H54 (cell line): ENCODE results near the gene ENPEP.
"Not testable (repeated sequence)": the region's sequence is repeated elsewhere in the genome, so short reads cannot be mapped to it uniquely, and the experiment has no call there.

Experiments
- DNase-seq: peaks from one replicate; pipeline ENCODE4 v3.0.0; 2011; ENCODE audit warnings: low spot score, mixed read lengths; ENCODE audit not compliant: insufficient read length
- FAIRE-seq: peaks from 3 replicates; lab custom pipeline; 2011; peaks lifted over from hg19 to GRCh38; lab: Jason Lieb, UNC
- POLR2A ChIP-seq: IDR thresholded peaks from 2 replicates; pipeline ENCODE4 v1.6.1; 2011; ENCODE audit warnings: low read depth, mild to moderate bottlenecking, low read length

The ENPEP gene, protein sequence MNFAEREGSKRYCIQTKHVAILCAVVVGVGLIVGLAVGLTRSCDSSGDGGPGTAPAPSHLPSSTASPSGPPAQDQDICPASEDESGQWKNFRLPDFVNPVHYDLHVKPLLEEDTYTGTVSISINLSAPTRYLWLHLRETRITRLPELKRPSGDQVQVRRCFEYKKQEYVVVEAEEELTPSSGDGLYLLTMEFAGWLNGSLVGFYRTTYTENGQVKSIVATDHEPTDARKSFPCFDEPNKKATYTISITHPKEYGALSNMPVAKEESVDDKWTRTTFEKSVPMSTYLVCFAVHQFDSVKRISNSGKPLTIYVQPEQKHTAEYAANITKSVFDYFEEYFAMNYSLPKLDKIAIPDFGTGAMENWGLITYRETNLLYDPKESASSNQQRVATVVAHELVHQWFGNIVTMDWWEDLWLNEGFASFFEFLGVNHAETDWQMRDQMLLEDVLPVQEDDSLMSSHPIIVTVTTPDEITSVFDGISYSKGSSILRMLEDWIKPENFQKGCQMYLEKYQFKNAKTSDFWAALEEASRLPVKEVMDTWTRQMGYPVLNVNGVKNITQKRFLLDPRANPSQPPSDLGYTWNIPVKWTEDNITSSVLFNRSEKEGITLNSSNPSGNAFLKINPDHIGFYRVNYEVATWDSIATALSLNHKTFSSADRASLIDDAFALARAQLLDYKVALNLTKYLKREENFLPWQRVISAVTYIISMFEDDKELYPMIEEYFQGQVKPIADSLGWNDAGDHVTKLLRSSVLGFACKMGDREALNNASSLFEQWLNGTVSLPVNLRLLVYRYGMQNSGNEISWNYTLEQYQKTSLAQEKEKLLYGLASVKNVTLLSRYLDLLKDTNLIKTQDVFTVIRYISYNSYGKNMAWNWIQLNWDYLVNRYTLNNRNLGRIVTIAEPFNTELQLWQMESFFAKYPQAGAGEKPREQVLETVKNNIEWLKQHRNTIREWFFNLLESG

DNA sequence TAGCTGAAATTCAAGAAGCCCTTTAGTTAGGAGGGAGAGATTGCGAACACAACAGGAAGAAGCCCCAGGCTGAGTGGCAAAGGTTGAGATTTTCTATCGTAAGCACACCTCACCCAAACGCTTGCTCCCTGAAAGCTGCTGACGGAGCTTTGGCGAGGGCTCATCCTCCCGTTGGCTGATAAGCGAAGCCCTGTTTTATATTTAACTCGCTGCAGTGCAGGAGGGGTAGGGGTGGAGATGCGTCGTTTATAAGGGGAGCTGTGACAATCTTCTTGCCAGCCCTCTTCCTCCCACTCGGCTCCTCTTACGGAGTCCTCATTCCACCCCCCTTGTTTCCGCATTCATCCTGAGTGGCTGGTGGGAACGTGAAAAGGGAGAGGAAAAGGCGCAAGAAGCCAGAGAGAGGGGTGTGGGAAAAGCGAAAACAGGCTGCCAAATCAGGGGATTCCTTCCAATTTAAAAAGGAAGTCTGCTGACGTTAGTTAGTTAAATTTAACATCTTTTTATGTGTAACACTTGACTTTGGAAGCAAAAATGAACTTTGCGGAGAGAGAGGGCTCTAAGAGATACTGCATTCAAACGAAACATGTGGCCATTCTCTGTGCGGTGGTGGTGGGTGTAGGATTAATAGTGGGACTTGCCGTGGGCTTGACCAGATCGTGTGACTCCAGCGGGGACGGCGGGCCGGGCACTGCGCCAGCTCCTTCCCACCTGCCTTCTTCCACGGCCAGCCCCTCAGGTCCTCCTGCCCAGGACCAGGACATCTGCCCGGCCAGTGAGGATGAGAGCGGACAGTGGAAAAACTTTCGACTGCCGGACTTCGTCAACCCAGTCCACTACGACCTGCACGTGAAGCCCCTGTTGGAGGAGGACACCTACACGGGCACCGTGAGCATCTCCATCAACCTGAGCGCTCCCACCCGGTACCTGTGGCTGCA is at the start of gene ENPEP:
Gene ENPEP (plus strand): TSS at position 275 of the 938 bp plus-strand sequence. CDS start 260 bp downstream, at position 535.
- no peak for FAIRE-seq
- DNase-seq = no peak
- no peak for TF ChIP-seq POLR2A

- FAIRE-seq, DNase-seq: not testable (repeated sequence)
Measured at GRCh38 chr4:110431805-110432204, 44.1 kb upstream of the ENPEP start.

GRCh38 chr4:110437292-110437691 is 38.7 kb upstream of the ENPEP start:
- not testable (repeated sequence) for DNase-seq, FAIRE-seq

DNA sequence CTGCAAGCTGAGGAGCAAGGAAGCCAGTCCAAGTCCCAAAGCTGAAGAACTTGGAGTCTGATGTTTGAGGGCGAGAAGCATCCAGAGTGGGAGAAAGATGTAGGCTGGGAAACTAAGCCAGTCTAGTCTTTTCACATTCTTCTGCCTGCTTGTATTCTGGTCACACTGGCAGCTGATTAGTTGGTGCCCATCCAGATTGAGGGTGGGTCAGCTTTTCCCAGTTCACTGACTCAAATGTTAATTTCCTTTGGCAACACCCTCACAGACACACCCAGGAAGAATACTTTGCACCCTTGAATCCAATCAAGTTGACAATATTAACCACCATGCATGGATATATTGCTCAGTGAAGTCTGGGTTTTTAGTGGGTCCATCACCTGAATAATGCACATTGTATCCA is 36.7 kb upstream of the ENPEP start:
- FAIRE-seq, DNase-seq: not testable (repeated sequence)

GRCh38 chr4:110442309-110442708 is 33.6 kb upstream of the ENPEP start:
- DNase-seq (no peak), FAIRE-seq (no peak)
- TF ChIP-seq POLR2A = no peak

- FAIRE-seq (no peak), DNase-seq (no peak)
- no peak for TF ChIP-seq POLR2A
Measured at GRCh38 chr4:110442788-110443187, 33.2 kb upstream of the ENPEP start.

DNA sequence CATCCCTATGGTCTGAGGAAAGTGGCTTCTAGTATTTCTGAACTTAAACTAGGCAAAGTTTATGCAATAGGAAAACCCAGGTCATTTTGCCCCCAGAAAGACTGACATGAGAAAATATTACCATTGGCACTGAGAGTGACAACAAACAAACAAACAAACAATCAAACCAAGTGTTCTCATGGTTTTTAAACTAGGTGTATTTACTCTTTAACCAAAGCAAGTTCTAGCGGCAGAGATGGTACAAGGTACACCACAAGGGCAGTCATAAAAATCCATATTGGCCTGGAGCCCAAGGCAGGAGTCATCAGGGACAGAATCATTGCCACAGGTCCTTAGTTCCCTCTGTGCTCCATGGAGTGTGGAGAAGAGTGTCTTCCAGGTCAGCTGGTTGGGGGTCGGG is 26.0 kb upstream of the ENPEP start:
- no peak for TF ChIP-seq POLR2A
- FAIRE-seq = no peak
- no peak for DNase-seq

DNA sequence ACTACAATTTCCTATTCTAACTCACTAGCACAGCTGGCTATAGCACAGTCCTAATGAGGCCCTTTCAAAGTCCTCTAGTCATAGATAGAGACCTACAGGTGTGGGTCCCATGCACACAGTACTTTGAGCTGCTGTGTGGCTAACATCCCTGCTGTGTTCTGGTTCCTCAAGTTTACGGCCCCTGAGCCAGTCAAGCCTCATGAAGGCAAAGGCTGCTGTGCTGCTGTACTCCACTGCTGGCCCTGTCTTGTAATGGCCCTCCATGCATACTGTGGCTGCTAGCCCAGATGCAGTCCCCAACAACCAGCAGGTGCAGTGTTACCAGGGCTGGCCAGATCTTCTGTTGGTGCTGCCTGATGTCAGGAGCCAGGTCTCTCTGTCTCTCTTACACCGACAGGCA is 23.4 kb upstream of the ENPEP start:
- no peak for TF ChIP-seq POLR2A
- FAIRE-seq (no peak), DNase-seq (no peak)

DNA sequence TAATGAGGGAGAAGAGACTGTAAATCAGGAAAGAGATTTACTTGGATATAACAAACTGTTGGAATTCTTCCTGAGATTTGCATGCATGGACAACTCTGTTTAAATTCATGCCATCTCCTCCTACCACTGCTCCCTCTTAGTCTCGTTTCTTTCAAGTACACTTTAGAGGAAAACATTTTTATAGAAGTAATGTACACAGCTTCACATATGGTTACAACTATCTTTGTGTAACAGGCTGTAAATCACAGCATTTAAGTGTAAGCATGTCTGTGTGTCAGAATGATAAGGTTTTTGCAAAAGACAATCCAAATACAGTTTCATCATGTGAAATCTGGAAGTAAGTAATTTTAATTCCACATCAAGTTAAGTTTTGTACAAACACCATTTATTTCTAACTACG is 21.5 kb upstream of the ENPEP start:
- no peak for TF ChIP-seq POLR2A
- DNase-seq (no peak), FAIRE-seq (no peak)

GRCh38 chr4:110458494-110459266 is 17.3 kb upstream of the ENPEP start:
- FAIRE-seq = no peak
- no peak for TF ChIP-seq POLR2A
- DNase-seq = no peak

GRCh38 chr4:110460074-110460746 is 15.7 kb upstream of the ENPEP start:
- FAIRE-seq = no peak
- no peak for TF ChIP-seq POLR2A
- DNase-seq = no peak

DNA sequence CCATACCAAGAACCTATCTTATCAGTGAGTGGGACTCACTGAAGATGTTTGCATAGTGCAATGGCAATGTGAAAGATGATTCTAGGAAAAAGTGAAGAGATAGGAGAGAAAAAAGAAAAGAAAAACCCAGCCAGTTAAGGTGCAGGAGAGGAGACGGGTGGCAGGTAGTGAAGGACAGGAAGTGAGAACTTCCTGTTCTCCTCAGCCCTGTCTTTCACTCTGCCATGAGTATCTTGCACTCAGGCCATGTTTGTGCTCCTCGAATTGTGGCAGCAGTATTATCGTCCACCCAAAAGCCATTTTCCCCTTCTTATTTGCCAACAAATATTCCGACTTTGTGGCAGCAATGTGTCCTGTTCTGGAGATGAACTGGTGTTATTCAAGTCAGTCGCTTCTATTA is 8.6 kb upstream of the ENPEP start:
- TF ChIP-seq POLR2A = no peak
- DNase-seq = no peak
- no peak for FAIRE-seq
